Endothelial cell of umbilical vein (primary cell): ENCODE results near the gene ADGRG7.

Source experiments
- MYC ChIP-seq: IDR thresholded peaks from one replicate; pipeline ENCODE4 v1.6.1; 2011; ENCODE audit warnings: mild to moderate bottlenecking, low read depth, low read length
- POLR2AphosphoS5 ChIP-seq: IDR thresholded peaks from 2 replicates; pipeline ENCODE4 v1.6.1; 2012; ENCODE audit warnings: low read depth, mild to moderate bottlenecking, control low read depth, low read length, moderate library complexity; ENCODE audit not compliant: insufficient read depth

GRCh38 chr3:100682056-100682853 is 72.9 kb downstream of the ADGRG7 start:
- no peak for TF ChIP-seq MYC
- TF ChIP-seq POLR2AphosphoS5, result no peak
